ENCODE results near the gene IFITM1. TPM values are rescaled to one million over a fixed set of nuclear protein-coding genes. Genes with fewer than 3 reads are reported as not detected.
"Not testable (repeated sequence)": the region's sequence is repeated elsewhere in the genome, so short reads cannot be mapped to it uniquely, and the experiment has no call there.

Gene IFITM1
- total RNA-seq, 1 donor, result 64.4 TPM

- Histone ChIP-seq H3K36me3 (ENCODE audit: insufficient read depth, low read length) (no peaks in the 10 kb centered on the region), H3K4me1 (ENCODE audit: insufficient read depth, low read length) (no peaks in the 10 kb centered on the region), H3K79me2 (ENCODE audit: insufficient read depth, low read length) (no peaks in the 10 kb centered on the region), H3K9me3 (ENCODE audit: low read depth, low read length) (no peaks in the 10 kb centered on the region), H2AFZ (ENCODE audit: low read length) (no peak overlapping the region), H3K4me3 (ENCODE audit: insufficient read depth, low read length) (no peak overlapping the region), H3K27me3 (ENCODE audit: insufficient read depth, low read length) (no peaks in the 10 kb centered on the region), H3K4me2 (ENCODE audit: insufficient read depth, low read length) (no peak overlapping the region), H4K20me1 (ENCODE audit: insufficient read depth, low read length) (no peaks in the 10 kb centered on the region), H3K27ac (ENCODE audit: low read depth, low read length) (no peak overlapping the region)
- TF ChIP-seq CTCF (IDR thresholded peaks at IDR 0.05; ENCODE audit: extremely low read depth, low read depth, low read length), result no peak
- DNase-seq (ENCODE audit: insufficient read length, low spot score, missing footprints), result peak; percentile 39
Observed at GRCh38 chr11:332651-333480, 19.0 kb downstream of the IFITM1 start.

- peak overlapping the region; percentile 32 for H2AFZ ChIP-seq (ENCODE audit: low read length)
- not testable (repeated sequence) for H3K9me3 ChIP-seq (ENCODE audit: low read depth, low read length); H3K4me2 ChIP-seq (ENCODE audit: insufficient read depth, low read length); H3K4me3 ChIP-seq (ENCODE audit: insufficient read depth, low read length); H3K27me3 ChIP-seq (ENCODE audit: insufficient read depth, low read length); H3K36me3 ChIP-seq (ENCODE audit: insufficient read depth, low read length); H3K4me1 ChIP-seq (ENCODE audit: insufficient read depth, low read length); H3K79me2 ChIP-seq (ENCODE audit: insufficient read depth, low read length); H3K27ac ChIP-seq (ENCODE audit: low read depth, low read length); DNase-seq (ENCODE audit: insufficient read length, low spot score, missing footprints); H4K20me1 ChIP-seq (ENCODE audit: insufficient read depth, low read length)
Observed at GRCh38 chr11:333616-334263, 19.9 kb downstream of the IFITM1 start.

- Histone ChIP-seq H3K4me2 (ENCODE audit: insufficient read depth, low read length) (no peak overlapping the region), H2AFZ (ENCODE audit: low read length) (peak overlapping the region; percentile 32), H3K36me3 (ENCODE audit: insufficient read depth, low read length) (no peaks in the 10 kb centered on the region), H3K4me3 (ENCODE audit: insufficient read depth, low read length) (no peak overlapping the region), H3K9me3 (ENCODE audit: low read depth, low read length) (no peaks in the 10 kb centered on the region), H3K79me2 (ENCODE audit: insufficient read depth, low read length) (no peaks in the 10 kb centered on the region), H3K4me1 (ENCODE audit: insufficient read depth, low read length) (no peaks in the 10 kb centered on the region), H4K20me1 (ENCODE audit: insufficient read depth, low read length) (no peaks in the 10 kb centered on the region), H3K27ac (ENCODE audit: low read depth, low read length) (no peak overlapping the region), H3K27me3 (ENCODE audit: insufficient read depth, low read length) (no peaks in the 10 kb centered on the region)
- no peak for TF ChIP-seq CTCF (IDR thresholded peaks at IDR 0.05; ENCODE audit: extremely low read depth, low read depth, low read length)
- DNase-seq (ENCODE audit: insufficient read length, low spot score, missing footprints), result no peak
Observed at GRCh38 chr11:334264-334994, 20.6 kb downstream of the IFITM1 start.

- DNase-seq (ENCODE audit: insufficient read length, low spot score, missing footprints), result peak; percentile 41
- no peaks in the 10 kb centered on the region for H4K20me1 ChIP-seq (ENCODE audit: insufficient read depth, low read length)
- TF ChIP-seq CTCF (IDR thresholded peaks at IDR 0.05; ENCODE audit: extremely low read depth, low read depth, low read length), result no peak
- H3K4me1 ChIP-seq (ENCODE audit: insufficient read depth, low read length), result no peaks in the 10 kb centered on the region
- H3K36me3 ChIP-seq (ENCODE audit: insufficient read depth, low read length), result no peaks in the 10 kb centered on the region
- peak overlapping the region; percentile 79 for H2AFZ ChIP-seq (ENCODE audit: low read length)
- no peaks in the 10 kb centered on the region for H3K79me2 ChIP-seq (ENCODE audit: insufficient read depth, low read length)
- H3K27ac ChIP-seq (ENCODE audit: low read depth, low read length), result no peak overlapping the region
- no peak overlapping the region for H3K4me2 ChIP-seq (ENCODE audit: insufficient read depth, low read length)
- no peaks in the 10 kb centered on the region for H3K9me3 ChIP-seq (ENCODE audit: low read depth, low read length)
- H3K27me3 ChIP-seq (ENCODE audit: insufficient read depth, low read length), result peaks cover 4% of the 10 kb centered on the region
- no peak overlapping the region for H3K4me3 ChIP-seq (ENCODE audit: insufficient read depth, low read length)
Observed at GRCh38 chr11:335779-336658, 22.2 kb downstream of the IFITM1 start.
